Measurements from ENCODE around the gene ZNF385A. TPM values are rescaled to one million over a fixed set of nuclear protein-coding genes. Genes with fewer than 3 reads are reported as not detected.

Gene ZNF385A
- total RNA-seq: 1.1 TPM

- DNase-seq: no peak
Measured at GRCh38 chr12:54384591-54385041, at the start of gene ZNF385A. TSS of gene ZNF385A (minus strand) at chr12:54384733. CDS start at chr12:54384514, 219 bp downstream.

GRCh38 chr12:54432815-54433164 lies 48.3 kb upstream of the ZNF385A start:
- no peak for DNase-seq

GRCh38 chr12:54431911-54432814 lies 47.6 kb upstream of the ZNF385A start:
- DNase-seq: no peak

GRCh38 chr12:54430471-54431069 lies 46.0 kb upstream of the ZNF385A start:
- no peak for DNase-seq

GRCh38 chr12:54429014-54429471 lies 44.5 kb upstream of the ZNF385A start:
- DNase-seq: no peak

- DNase-seq: no peak
Measured at GRCh38 chr12:54428050-54429013, 43.8 kb upstream of the ZNF385A start.

GRCh38 chr12:54427106-54427505 lies 42.6 kb upstream of the ZNF385A start:
- no peak for DNase-seq

- DNase-seq: no peak
Measured at GRCh38 chr12:54426690-54427089, 42.2 kb upstream of the ZNF385A start.

- no peak for DNase-seq
Measured at GRCh38 chr12:54425702-54426101, 41.2 kb upstream of the ZNF385A start.

- DNase-seq: no peak
Measured at GRCh38 chr12:54424224-54424623, 39.7 kb upstream of the ZNF385A start.

GRCh38 chr12:54423816-54424150 lies 39.2 kb upstream of the ZNF385A start:
- DNase-seq: no peak

GRCh38 chr12:54421879-54422250 lies 37.3 kb upstream of the ZNF385A start:
- DNase-seq: no peak

- no peak for DNase-seq
Measured at GRCh38 chr12:54421175-54421878, 36.8 kb upstream of the ZNF385A start.

- no peak for DNase-seq
Measured at GRCh38 chr12:54420766-54421144, 36.2 kb upstream of the ZNF385A start.

- no peak for DNase-seq
Measured at GRCh38 chr12:54419088-54419887, 34.8 kb upstream of the ZNF385A start, which contains the start of gene ITGA5. TSS of gene ITGA5 (minus strand) at chr12:54419266. CDS start at chr12:54419198, 68 bp downstream.

GRCh38 chr12:54418441-54419087 lies 34.0 kb upstream of the ZNF385A start:
- DNase-seq: no peak

GRCh38 chr12:54417712-54418440 lies 33.3 kb upstream of the ZNF385A start:
- no peak for DNase-seq

- no peak for DNase-seq
Measured at GRCh38 chr12:54416687-54417603, 32.4 kb upstream of the ZNF385A start.
